OCI-LY1 (cell line): ENCODE data around the gene ADAM33.

Experiments
- H2AFZ ChIP-seq: fragments of 200-600 bp; sonication (generic), shearing (Covaris generic); 2 replicates; pipeline ENCODE4 v1.6.0; 2014; ENCODE audit warnings: antibody characterized with exemption, mild to moderate bottlenecking, low read length
- H3F3A ChIP-seq: fragments of 200-600 bp; sonication (generic), shearing (Covaris generic); 2 replicates; pipeline ENCODE4 v1.6.0; 2014; ENCODE audit warnings: mild to moderate bottlenecking, antibody characterized with exemption, low read length, moderate library complexity; ENCODE audit not compliant: insufficient read depth
- H3K27ac ChIP-seq: fragments of 200-600 bp; sonication (generic); 2 replicates; pipeline ENCODE4 v1.5.1; 2014; ENCODE audit warnings: low read length, mixed run types, mild to moderate bottlenecking, low read depth; ENCODE audit not compliant: poor library complexity, severe bottlenecking
- H3K27me3 ChIP-seq: fragments of 200-600 bp; sonication (generic); 2 replicates; pipeline ENCODE4 v1.6.0; 2014; ENCODE audit warnings: antibody characterized with exemption, mild to moderate bottlenecking, low read length, moderate library complexity; ENCODE audit not compliant: insufficient read depth
- H3K36me3 ChIP-seq: fragments of 200-600 bp; sonication (generic); 2 replicates; pipeline ENCODE4 v1.6.1; 2014; ENCODE audit warnings: mild to moderate bottlenecking, antibody characterized with exemption, low read length, moderate library complexity, mixed read lengths; ENCODE audit not compliant: insufficient read depth
- H3K4me1 ChIP-seq: fragments of 200-600 bp; sonication (generic); 2 replicates; pipeline ENCODE4 v1.5.1; 2014; ENCODE audit warnings: mild to moderate bottlenecking, low read length, moderate library complexity; ENCODE audit not compliant: insufficient read depth, severe bottlenecking
- H3K4me2 ChIP-seq: fragments of 200-600 bp; sonication (generic), shearing (Covaris generic); 2 replicates; pipeline ENCODE4 v1.6.1; 2014; ENCODE audit warnings: low read length
- H3K4me3 ChIP-seq: fragments of 200-600 bp; sonication (generic); 2 replicates; pipeline ENCODE4 v1.5.1; 2014; ENCODE audit warnings: low read length, low read depth, mild to moderate bottlenecking, mixed read lengths; ENCODE audit not compliant: poor library complexity, severe bottlenecking
- H3K79me2 ChIP-seq: fragments of 200-600 bp; shearing (Covaris generic); 2 replicates; pipeline ENCODE4 v1.6.1; 2016; ENCODE audit warnings: mixed run types, low read length, mixed read lengths; ENCODE audit not compliant: insufficient read depth
- H3K9ac ChIP-seq: fragments of 200-600 bp; sonication (generic), shearing (Covaris generic); 2 replicates; pipeline ENCODE4 v1.6.1; 2014; ENCODE audit warnings: mild to moderate bottlenecking, low read length, mixed read lengths
- H3K9me2 ChIP-seq: fragments of 200-600 bp; sonication (generic), shearing (Covaris generic); 2 replicates; pipeline ENCODE4 v1.6.1; 2014; ENCODE audit warnings: low read depth, mild to moderate bottlenecking, low read length, mixed read lengths
- H3K9me3 ChIP-seq: fragments of 200-600 bp; shearing (Covaris generic); 2 replicates; pipeline ENCODE4 v1.6.1; 2014; ENCODE audit warnings: low read length, mixed read lengths
- H4K20me1 ChIP-seq: fragments of 200-600 bp; sonication (generic), shearing (Covaris generic); 2 replicates; pipeline ENCODE4 v1.6.0; 2016; ENCODE audit warnings: mild to moderate bottlenecking, low read length; ENCODE audit not compliant: insufficient read depth
- CTCF ChIP-seq: fragments of 200-600 bp; sonication (generic), shearing (Covaris generic); IDR thresholded peaks from 2 replicates; pipeline ENCODE4 v1.5.1; 2017; ENCODE audit warnings: mild to moderate bottlenecking, antibody characterized with exemption, low read length, moderate library complexity, mixed read lengths
- EZH2 ChIP-seq: fragments of 200-600 bp; sonication (generic), shearing (Covaris generic); IDR thresholded peaks from 2 replicates; pipeline ENCODE4 v1.8.0; 2017; ENCODE audit warnings: borderline replicate concordance, mixed run types, mild to moderate bottlenecking, antibody characterized with exemption, low read length, moderate library complexity, mixed read lengths

Gene ADAM33

GRCh38 chr20:3621111-3621510 is 60.7 kb downstream of the ADAM33 start:
- Histone ChIP-seq H3K9me2 (no peaks in the 10 kb centered on the region), H3K79me2 (no peaks in the 10 kb centered on the region), H3F3A (no peaks in the 10 kb centered on the region), H3K27me3 (no peaks in the 10 kb centered on the region), H2AFZ (no peak overlapping the region), H3K36me3 (no peaks in the 10 kb centered on the region), H3K27ac (no peak overlapping the region), H3K9me3 (no peaks in the 10 kb centered on the region), H4K20me1 (no peaks in the 10 kb centered on the region), H3K4me1 (no peaks in the 10 kb centered on the region), H3K4me3 (no peak overlapping the region), H3K4me2 (no peak overlapping the region), H3K9ac (no peak overlapping the region)
- TF ChIP-seq CTCF (peak; percentile 76), EZH2 (no peak)
